EL (cell line): ENCODE measurements around the gene SOD2.
"Not testable (repeated sequence)": the region's sequence is repeated elsewhere in the genome, so short reads cannot be mapped to it uniquely, and the experiment has no call there.

Experiments
- DNase-seq: peaks from one replicate; pipeline ENCODE4 v3.0.0-alpha.2; 2016

The SOD2 gene

GRCh38 chr6:159693128-159693893, at the start of gene SOD2:
SOD2 (minus strand) TSS chr6:159693241; CDS start chr6:159693167, 74 bp downstream.
- peak; percentile 85 for DNase-seq

GRCh38 chr6:159742165-159742564, 49.1 kb upstream of the SOD2 start:
- DNase-seq: no peak

GRCh38 chr6:159739341-159739740, 46.3 kb upstream of the SOD2 start:
- DNase-seq: no peak

- DNase-seq: no peak
These were observed 43.9 kb upstream of the SOD2 start for GRCh38 chr6:159736908-159737307.

GRCh38 chr6:159733395-159733794, 40.4 kb upstream of the SOD2 start:
- DNase-seq: not testable (repeated sequence)

- DNase-seq: not testable (repeated sequence)
These were observed 39.5 kb upstream of the SOD2 start for GRCh38 chr6:159732550-159732949.

- no peak for DNase-seq
These were observed 37.3 kb upstream of the SOD2 start for GRCh38 chr6:159730332-159730676.

GRCh38 chr6:159729598-159730331, 36.7 kb upstream of the SOD2 start:
- DNase-seq: no peak

GRCh38 chr6:159728531-159728964, 35.5 kb upstream of the SOD2 start:
- no peak for DNase-seq

- DNase-seq: no peak
These were observed 34.8 kb upstream of the SOD2 start for GRCh38 chr6:159727717-159728445.

GRCh38 chr6:159726918-159727716, 34.1 kb upstream of the SOD2 start, which contains the start of gene WTAP:
WTAP (plus strand) TSS chr6:159727506; CDS start chr6:159736266, 8,760 bp downstream.
- peak; percentile 94 for DNase-seq

- no peak for DNase-seq
These were observed 33.3 kb upstream of the SOD2 start for GRCh38 chr6:159726255-159726917.

GRCh38 chr6:159725208-159725607, 32.2 kb upstream of the SOD2 start:
- not testable (repeated sequence) for DNase-seq

GRCh38 chr6:159724778-159725177, 31.7 kb upstream of the SOD2 start:
- DNase-seq: no peak

GRCh38 chr6:159723259-159723658, 30.2 kb upstream of the SOD2 start:
- DNase-seq: no peak

- DNase-seq: no peak
These were observed 29.6 kb upstream of the SOD2 start for GRCh38 chr6:159722655-159723054.

- not testable (repeated sequence) for DNase-seq
These were observed 28.9 kb upstream of the SOD2 start for GRCh38 chr6:159721981-159722380.

GRCh38 chr6:159720708-159721107, 27.7 kb upstream of the SOD2 start:
- no peak for DNase-seq

GRCh38 chr6:159719287-159719686, 26.2 kb upstream of the SOD2 start:
- no peak for DNase-seq

- no peak for DNase-seq
These were observed 25.6 kb upstream of the SOD2 start for GRCh38 chr6:159718634-159719033.

GRCh38 chr6:159716247-159717096, 23.4 kb upstream of the SOD2 start:
- DNase-seq: peak; percentile 92
